Measurements from ENCODE around the gene CTAGE6. TPM values are rescaled to one million over a fixed set of nuclear protein-coding genes. Genes with fewer than 3 reads are reported as not detected.
"Not testable (repeated sequence)": the region's sequence is repeated elsewhere in the genome, so short reads cannot be mapped to it uniquely, and the experiment has no call there.

The CTAGE6 gene
- polyA plus RNA-seq, 3 donors: 0.15 TPM; not detected in 2

DNA sequence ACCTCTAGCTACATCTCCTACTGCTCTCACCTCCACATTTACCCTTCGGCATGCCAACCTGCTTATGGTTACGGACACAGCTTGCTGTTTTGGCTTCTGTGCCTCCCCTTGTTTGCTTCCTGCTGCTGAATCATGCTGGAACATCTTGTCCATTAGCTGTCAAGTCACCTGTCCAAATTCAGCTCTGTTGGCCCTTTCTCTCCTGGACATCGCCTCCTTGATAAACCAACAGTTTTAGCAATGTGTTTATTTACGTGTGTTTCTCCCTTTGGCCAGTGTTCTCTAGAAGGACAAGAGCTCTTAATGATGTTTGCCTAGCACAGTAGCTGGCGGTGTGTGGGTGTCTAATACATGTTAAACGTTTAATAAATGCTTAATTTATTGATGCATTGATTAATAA is 31.4 kb downstream of the CTAGE6 start:
- DNase-seq (ENCODE audit: low read depth in 3 of 3, low spot score in 2 of 3): not testable (repeated sequence)

DNA sequence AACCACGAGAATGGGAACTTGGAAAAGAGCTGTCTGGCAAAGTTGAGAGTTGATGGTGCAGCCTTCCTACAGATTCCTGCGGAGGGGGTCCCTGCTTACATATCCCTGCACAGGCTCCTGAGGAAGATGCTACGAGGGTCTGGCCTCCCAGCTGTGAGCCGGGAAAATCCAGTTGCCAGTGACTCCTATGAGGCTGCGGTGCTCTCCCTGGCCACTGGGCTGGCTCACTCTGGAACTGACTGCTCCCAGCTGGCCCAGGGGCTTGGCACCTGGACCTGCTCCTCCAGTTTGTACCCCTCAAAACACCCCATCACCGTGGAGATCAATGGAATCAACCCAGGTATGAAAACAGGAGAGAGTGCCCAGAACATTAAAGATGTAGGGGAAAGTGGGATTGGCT is 37.2 kb downstream of the CTAGE6 start:
- DNase-seq (ENCODE audit: low read depth in 3 of 3, low spot score in 2 of 3): not testable (repeated sequence)

DNA sequence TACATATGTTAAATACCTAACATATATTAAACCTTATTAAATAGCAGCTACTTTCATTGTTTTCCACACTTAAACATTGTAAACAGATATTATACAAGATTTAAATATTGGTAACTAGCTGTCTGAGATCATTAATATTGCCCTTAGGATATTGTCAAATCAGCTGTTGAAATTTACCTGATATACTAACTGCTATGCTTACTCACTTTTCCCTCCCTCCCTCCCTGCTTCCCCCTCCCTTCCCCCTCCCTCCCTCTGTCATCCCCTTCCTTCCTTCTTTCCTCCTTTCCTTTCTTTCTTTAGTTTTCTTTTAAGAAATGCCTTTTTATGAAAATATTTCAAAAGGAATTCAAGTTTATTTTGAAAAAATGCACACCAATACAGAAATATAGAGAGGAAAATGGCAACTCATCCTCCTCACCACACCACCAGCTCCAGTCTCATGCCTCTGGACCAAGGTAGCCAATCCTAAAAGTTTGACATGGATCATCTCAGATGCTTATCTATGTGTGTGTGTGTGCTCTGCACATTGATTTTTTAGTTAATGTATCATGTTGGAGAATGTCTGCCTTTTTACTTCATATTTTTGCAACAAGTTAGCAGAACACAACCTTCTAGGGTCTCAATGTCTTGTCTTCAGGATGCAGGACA is 41.8 kb downstream of the CTAGE6 start:
- DNase-seq (ENCODE audit: low read depth in 3 of 3, low spot score in 2 of 3): not testable (repeated sequence)

GRCh38 chr7:143714581-143715454 is 42.7 kb downstream of the CTAGE6 start:
- DNase-seq (ENCODE audit: low read depth in 3 of 3, low spot score in 2 of 3): not testable (repeated sequence)

DNA sequence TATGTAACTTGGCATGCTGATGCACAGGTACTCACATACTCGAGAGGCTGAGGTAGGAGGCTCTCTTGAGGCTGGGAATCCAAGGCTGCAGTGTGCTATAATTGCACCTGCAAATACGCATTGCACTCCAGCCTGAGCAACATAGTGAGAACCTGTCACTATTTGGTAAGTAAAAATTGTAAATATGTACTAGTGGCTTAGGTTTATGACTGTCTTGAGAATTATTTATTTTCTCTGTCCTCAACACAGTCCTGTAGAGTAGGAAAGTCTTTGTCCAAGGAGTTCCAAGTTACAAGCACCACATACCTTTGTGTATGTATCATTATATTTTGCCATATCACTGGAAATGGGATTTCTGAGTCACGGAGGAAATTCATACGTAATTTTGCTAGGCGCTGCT is 45.1 kb downstream of the CTAGE6 start:
- DNase-seq (ENCODE audit: low read depth in 3 of 3, low spot score in 2 of 3): not testable (repeated sequence)

DNA sequence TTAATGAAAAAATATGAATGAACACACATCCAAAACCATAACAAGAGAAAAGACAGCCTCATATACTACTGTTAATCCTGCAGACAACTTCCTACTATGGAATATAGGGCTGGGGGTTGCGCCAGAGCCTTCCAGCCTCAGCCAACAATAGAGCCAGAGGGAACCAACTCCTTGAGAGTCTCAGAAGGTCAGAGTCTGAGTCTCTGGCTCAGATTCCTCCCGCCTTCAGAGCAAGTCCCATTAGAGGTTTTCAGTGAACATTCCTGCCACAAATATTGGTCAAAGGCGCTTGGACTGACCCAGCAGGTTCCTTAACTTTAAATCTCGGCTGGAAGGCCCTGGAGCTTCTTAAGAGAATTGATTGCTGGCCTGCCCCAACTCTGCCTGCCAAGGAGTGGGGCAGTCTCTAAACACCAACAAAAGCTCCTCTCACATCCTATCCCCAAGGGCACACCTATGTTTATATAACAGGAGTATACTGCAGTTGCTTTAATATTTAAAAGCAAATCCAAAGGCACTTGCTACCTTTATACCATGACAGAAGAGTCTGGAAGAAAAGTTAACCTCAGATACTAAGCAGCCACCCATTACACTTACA is 45.7 kb downstream of the CTAGE6 start:
- DNase-seq (ENCODE audit: low read depth in 3 of 3, low spot score in 2 of 3): not testable (repeated sequence)

GRCh38 chr7:143709895-143710294 is 47.6 kb downstream of the CTAGE6 start:
- DNase-seq (ENCODE audit: low read depth in 3 of 3, low spot score in 2 of 3): not testable (repeated sequence)

Other genes starting within 250 kb of the CTAGE6 start
- under 1 TPM in 2 of 3 donors, not detected in 1; 0.46 to 0.74 TPM for gene CTAGE15, start 185.9 kb downstream of the CTAGE6 start, polyA plus RNA-seq (ENCODE audit: insufficient read length in 3 of 3)
- gene TCAF2, start 136.7 kb downstream of the CTAGE6 start, polyA plus RNA-seq (ENCODE audit: insufficient read length in 3 of 3): 1 to 10 TPM; 2.5 to 3.0 (median 2.8) TPM
- gene TCAF1, start 144.5 kb upstream of the CTAGE6 start, polyA plus RNA-seq (ENCODE audit: insufficient read length in 3 of 3): 10 to 100 TPM; 85.5 to 90.4 (median 87.0) TPM
- gene OR2F2, start 177.5 kb upstream of the CTAGE6 start, polyA plus RNA-seq (ENCODE audit: insufficient read length in 3 of 3): not detected
- gene OR2F1, start 197.1 kb upstream of the CTAGE6 start, polyA plus RNA-seq (ENCODE audit: insufficient read length in 3 of 3): under 1 TPM in 1 of 3 donors, not detected in 2; 0.14 TPM
- not detected for gene OR6B1, start 242.6 kb upstream of the CTAGE6 start, polyA plus RNA-seq (ENCODE audit: insufficient read length in 3 of 3)